HepG2 (cell line): ENCODE data around the gene HBG1. TPM values are rescaled to one million over a fixed set of nuclear protein-coding genes. Genes with fewer than 3 reads are reported as not detected.

Experiments used
- ATAC-seq: fragments of 200-7000 bp; cut with Tn5 transposase; 3 replicates; pipeline ENCODE4 v1.9.1; 2020; ENCODE audit warnings: mild to moderate bottlenecking, moderate library complexity
- BruUV-seq: library from RNA; stranded (reverse); fragments of 400-500 nt; replicated peaks from 2 replicates; lab custom pipeline; 2021; lab: Mats Ljungman, UMichigan
- CTCF ChIA-PET: fragments of 300-600 bp; formaldehyde crosslinking; extraction: SDS; loops from one replicate; lab custom pipeline; 2021; ENCODE audit warnings: low total read pairs, inconsistent platforms, low intra/inter-chr PET ratio; lab: Yijun Ruan, JAX
- POLR2A ChIA-PET: fragments of 350-600 bp; sonication (Branson Sonifier 250); formaldehyde crosslinking; loops from one replicate; lab custom pipeline; 2020; ENCODE audit warnings: antibody characterized with exemption, inconsistent platforms; lab: Yijun Ruan, JAX
- DNase-seq: peaks from one replicate; pipeline ENCODE4 v3.0.0-alpha.2; 2015; ENCODE audit warnings: low spot score
- FAIRE-seq: peaks from 3 replicates; lab custom pipeline; 2011; peaks lifted over from hg19 to GRCh38; lab: Jason Lieb, UNC
- H2AFZ ChIP-seq: one replicate; pipeline ENCODE4 v1.6.1; 2011; ENCODE audit warnings: low read length, inconsistent platforms
- H3K27ac ChIP-seq: fragments of 300-600 bp; 3 replicates; pipeline ENCODE4 v1.8.0; 2011; ENCODE audit warnings: mixed run types, mild to moderate bottlenecking, mixed read lengths, low read length, inconsistent platforms; ENCODE audit not compliant: insufficient read depth; ENCODE audit errors: extremely low read length
- H3K27me3 ChIP-seq, 2 experiments: fragments of 200-600 bp in 1 of 2; 2 replicates in 1 of 2; 3 replicates in 1 of 2; pipeline versions ENCODE4 v1.6.0 to v1.8.0; 2011; ENCODE audit warnings: low read length in 2 of 2, mild to moderate bottlenecking in 2 of 2, moderate library complexity in 2 of 2, inconsistent platforms in 1 of 2; ENCODE audit not compliant: insufficient read depth in 2 of 2, control insufficient read depth in 1 of 2
- H3K36me3 ChIP-seq, 2 experiments: fragments of 200-600 bp in 1 of 2; replicated peaks in 1 of 2; 2 replicates in 1 of 2; 3 replicates in 1 of 2; pipeline versions ENCODE4 v1.5.1 to v1.8.0; 2011; ENCODE audit warnings: low read length in 2 of 2, inconsistent platforms in 1 of 2; ENCODE audit not compliant: insufficient read depth in 2 of 2, control insufficient read depth in 1 of 2
- H3K4me1 ChIP-seq: 2 replicates; pipeline ENCODE4 v1.5.1; 2012; ENCODE audit warnings: low read length, inconsistent platforms; ENCODE audit not compliant: insufficient read depth
- H3K4me2 ChIP-seq: 2 replicates; pipeline ENCODE4 v1.6.0; 2011; ENCODE audit warnings: low read depth, low read length, inconsistent platforms
- H3K4me3 ChIP-seq, 3 experiments: fragments of 200-600 bp in 1 of 3; sonication (generic), shearing (Covaris generic) in 1 of 3; replicated peaks in 1 of 3; 2 replicates each; pipeline ENCODE4 v1.5.1; 2011 to 2016; ENCODE audit warnings: low read length in 3 of 3, inconsistent platforms in 2 of 3, low read depth in 2 of 3, mild to moderate bottlenecking in 2 of 3, control low read depth in 1 of 3, mixed read lengths in 1 of 3; ENCODE audit not compliant: insufficient read depth in 1 of 3
- H3K79me2 ChIP-seq: one replicate; pipeline ENCODE4 v1.6.1; 2011; ENCODE audit warnings: low read length, inconsistent platforms; ENCODE audit not compliant: insufficient read depth
- H3K9ac ChIP-seq: 2 replicates; pipeline ENCODE4 v1.6.0; 2011; ENCODE audit warnings: mild to moderate bottlenecking, low read depth, low read length, inconsistent platforms; ENCODE audit not compliant: insufficient read depth
- H3K9me3 ChIP-seq: 2 replicates; pipeline ENCODE4 v1.5.1; 2012; ENCODE audit warnings: mild to moderate bottlenecking, low read length
- H4K20me1 ChIP-seq: 2 replicates; pipeline ENCODE4 v1.6.0; 2011; ENCODE audit warnings: inconsistent platforms, mild to moderate bottlenecking, low read length, moderate library complexity; ENCODE audit not compliant: insufficient read depth
- BCLAF1 ChIP-seq: fragments of 450-650 bp; IDR thresholded peaks from 2 replicates; pipeline ENCODE4 v1.6.1; 2017; ENCODE audit warnings: mild to moderate bottlenecking
- NBN ChIP-seq: fragments of 450-650 bp; conservative IDR thresholded peaks from 2 replicates; pipeline ENCODE4 v1.6.1; 2017
- NFATC3 ChIP-seq: sonication (generic); formaldehyde crosslinking; IDR thresholded peaks from 2 replicates; pipeline ENCODE4 v1.5.1; 2020; ENCODE audit warnings: mild to moderate bottlenecking, missing genetic modification reagents
- NFRKB ChIP-seq: fragments of 450-650 bp; IDR thresholded peaks from 2 replicates; pipeline ENCODE4 v1.6.1; 2017
- PAXIP1 ChIP-seq: sonication (generic); formaldehyde crosslinking; conservative IDR thresholded peaks from 2 replicates; pipeline ENCODE4 v1.4.0; 2020; ENCODE audit warnings: mild to moderate bottlenecking, missing genetic modification reagents, moderate library complexity
- POLR2AphosphoS5 ChIP-seq: IDR thresholded peaks from 2 replicates; pipeline ENCODE4 v1.6.1; 2012; ENCODE audit warnings: low read depth, low read length
- SMARCC2 ChIP-seq: fragments of 450-650 bp; IDR thresholded peaks from 2 replicates; pipeline ENCODE4 v1.6.1; 2017; ENCODE audit warnings: antibody characterized with exemption, mild to moderate bottlenecking
- SNAPC5 ChIP-seq: sonication (generic); formaldehyde crosslinking; IDR thresholded peaks from 2 replicates; pipeline ENCODE4 v1.8.1; 2023; ENCODE audit warnings: mild to moderate bottlenecking, missing genetic modification reagents, borderline replicate concordance
- TERF1 ChIP-seq: sonication (generic); formaldehyde crosslinking; IDR thresholded peaks from 2 replicates; pipeline ENCODE4 v1.8.0; 2022; ENCODE audit warnings: mild to moderate bottlenecking, missing genetic modification reagents, moderate library complexity
- WIZ ChIP-seq: sonication (generic); formaldehyde crosslinking; IDR thresholded peaks from 2 replicates; pipeline ENCODE4 v1.5.1; 2020; ENCODE audit warnings: mild to moderate bottlenecking, missing genetic modification reagents
- ZFYVE20 ChIP-seq: sonication (generic); formaldehyde crosslinking; IDR thresholded peaks from 2 replicates; pipeline ENCODE4 v1.8.0; 2023; ENCODE audit warnings: low read depth, mild to moderate bottlenecking, moderate library complexity, missing genetic modification reagents, borderline replicate concordance
- ZKSCAN5 ChIP-seq: sonication (generic); formaldehyde crosslinking; IDR thresholded peaks from 2 replicates; pipeline ENCODE4 v1.5.1; 2020; ENCODE audit warnings: mild to moderate bottlenecking, missing genetic modification reagents
- ZKSCAN8 ChIP-seq: IDR thresholded peaks from 2 replicates; pipeline ENCODE4 v1.6.1; 2016; ENCODE audit warnings: borderline replicate concordance, missing genetic modification reagents, missing compliant biosample characterization
- ZNF546 ChIP-seq: sonication (generic); formaldehyde crosslinking; conservative IDR thresholded peaks from 2 replicates; pipeline ENCODE4 v1.8.1; 2023; ENCODE audit warnings: mild to moderate bottlenecking, missing genetic modification reagents
- ZNF597 ChIP-seq: sonication (generic); formaldehyde crosslinking; IDR thresholded peaks from 2 replicates; pipeline ENCODE4 v1.5.0; 2020; ENCODE audit warnings: missing genetic modification reagents
- ZNF607 ChIP-seq: sonication (generic); formaldehyde crosslinking; IDR thresholded peaks from 2 replicates; pipeline ENCODE4 v1.5.1; 2020; ENCODE audit warnings: missing genetic modification reagents, mild to moderate bottlenecking, borderline replicate concordance
- ZNF841 ChIP-seq: sonication (generic); formaldehyde crosslinking; IDR thresholded peaks from 2 replicates; pipeline ENCODE4 v1.8.1; 2023; ENCODE audit warnings: missing genetic modification reagents, borderline replicate concordance
- ZNF891 ChIP-seq: sonication (generic); formaldehyde crosslinking; IDR thresholded peaks from 2 replicates; pipeline ENCODE4 v1.5.0; 2020; ENCODE audit warnings: mild to moderate bottlenecking, missing genetic modification reagents
- WGBS: methylation state at CpG from one replicate; pipeline ENCODE4 v1.1.6; 2017; ENCODE audit warnings: low lambda C conversion rate; 5-methylcytosine and 5-hydroxymethylcytosine counted together
- in situ Hi-C: cut with HindIII; loops from 2 replicates; pipeline ENCODE4 v1.10.0; 2017; ENCODE audit warnings: low pct_unique_long_range_greater_than_20kb; ENCODE audit not compliant: extremely low pct_ligation_motif_present
- intact Hi-C: fragments of 100-400 bp; cut with micrococcal nuclease; formaldehyde crosslinking; loops from one replicate; pipeline ENCODE4 v1.10.0; 2022; ENCODE audit not compliant: unreplicated experiment
- polyA plus RNA-seq, 8 experiments: library from polyadenylated mRNA; depleted of rRNA in 3 of 8; stranded (reverse) in 7 of 8; unstranded in 1 of 8; fragments of >200 nt; fragmentation: Illumina TruSeq in 4 of 8; extraction: Trizol in 4 of 8; gene quantifications; 2 replicates each; pipeline versions ENCODE4 v1.2.1 to v1.2.3, GENCODE V29; 2011 to 2016; ENCODE audit warnings: low read depth in 4 of 8, missing spikeins in 1 of 8, mixed read lengths in 1 of 8; ENCODE audit not compliant: insufficient read depth in 1 of 8
- total RNA-seq, 5 experiments: library from RNA; depleted of rRNA; stranded (reverse); fragments of >200 nt; fragmentation: Illumina TruSeq; extraction: Trizol; gene quantifications; 2 replicates each; pipeline ENCODE4 v1.2.3, GENCODE V29; 2016; ENCODE audit warnings: low read depth in 1 of 5

HBG1 gene
- total and polyA plus RNA-seq, 2 of the 13 experiments (the other 11 are each of a cell fraction or from before 2014, with no cell fraction given): not detected

GRCh38 chr11:5251746-5252145 lies 2.1 kb upstream of the HBG1 start:
- Histone ChIP-seq H3K4me3 (no peak overlapping the region), H4K20me1 (no peaks in the 10 kb centered on the region), H3K4me2 (no peak overlapping the region), H3K36me3 (no peaks in the 10 kb centered on the region), H3K4me1 (no peaks in the 10 kb centered on the region), H3K79me2 (no peaks in the 10 kb centered on the region), H3K27me3 (peaks cover 0 to 2% of the 10 kb centered on the region in 2 experiments; a peak in 2 of 5 replicates), H3K9ac (no peak overlapping the region), H3K9me3 (no peaks in the 10 kb centered on the region), H3K27ac (no peak overlapping the region), H2AFZ (no peak overlapping the region)
- BruUV-seq: no TSS peak
- FAIRE-seq: no peak
- no peak for DNase-seq
- WGBS: 0% methylated on average over 2 of the region's 2 CpGs
- CTCF ChIA-PET: no interaction called here
- no peak for ATAC-seq
- intact Hi-C loops (no loop called here), in situ Hi-C loops (no loop called here)
- POLR2A ChIA-PET: no interaction called here
- TF ChIP-seq ZKSCAN8 (no peak), SNAPC5 (CRISPR knock-in tag) (no peak), ZNF841 (no peak), ZKSCAN5 (CRISPR knock-in tag) (no peak), ZNF891 (CRISPR knock-in tag) (no peak), PAXIP1 (no peak), TERF1 (CRISPR knock-in tag) (no peak), WIZ (CRISPR knock-in tag) (no peak), NFRKB (no peak), ZNF546 (CRISPR knock-in tag) (no peak), ZNF597 (CRISPR knock-in tag) (no peak), ZNF607 (no peak), ZFYVE20 (CRISPR knock-in tag) (no peak), NFATC3 (CRISPR knock-in tag) (no peak), NBN (no peak), SMARCC2 (no peak), BCLAF1 (no peak), POLR2AphosphoS5 (no peak)
